ENCODE measurements around the gene ABI3BP.

The ABI3BP gene

DNA sequence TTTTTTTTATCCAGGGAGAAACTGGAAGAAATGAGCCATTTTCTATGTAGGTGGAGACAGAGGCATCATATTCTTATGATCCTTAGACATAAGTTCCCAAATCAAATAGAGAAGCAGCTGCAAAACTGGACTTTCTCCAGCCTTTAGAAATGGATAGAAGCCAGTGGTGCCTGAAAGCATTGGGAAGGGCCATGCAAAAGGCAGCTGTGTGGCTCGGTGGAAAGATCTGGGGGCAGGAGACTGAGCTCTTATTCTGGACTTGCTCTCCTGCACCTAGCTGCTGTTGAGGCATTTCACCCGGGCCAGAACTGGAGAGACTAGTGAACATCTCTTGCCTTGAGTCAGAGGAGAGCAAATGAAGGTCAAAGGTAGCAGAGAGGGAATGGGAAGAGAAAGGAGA lies 210.9 kb downstream of the ABI3BP start:
- no peak overlapping the region for H3K4me3 ChIP-seq (ENCODE audit: low read depth, low read length)
- TF ChIP-seq, protein P1, sequence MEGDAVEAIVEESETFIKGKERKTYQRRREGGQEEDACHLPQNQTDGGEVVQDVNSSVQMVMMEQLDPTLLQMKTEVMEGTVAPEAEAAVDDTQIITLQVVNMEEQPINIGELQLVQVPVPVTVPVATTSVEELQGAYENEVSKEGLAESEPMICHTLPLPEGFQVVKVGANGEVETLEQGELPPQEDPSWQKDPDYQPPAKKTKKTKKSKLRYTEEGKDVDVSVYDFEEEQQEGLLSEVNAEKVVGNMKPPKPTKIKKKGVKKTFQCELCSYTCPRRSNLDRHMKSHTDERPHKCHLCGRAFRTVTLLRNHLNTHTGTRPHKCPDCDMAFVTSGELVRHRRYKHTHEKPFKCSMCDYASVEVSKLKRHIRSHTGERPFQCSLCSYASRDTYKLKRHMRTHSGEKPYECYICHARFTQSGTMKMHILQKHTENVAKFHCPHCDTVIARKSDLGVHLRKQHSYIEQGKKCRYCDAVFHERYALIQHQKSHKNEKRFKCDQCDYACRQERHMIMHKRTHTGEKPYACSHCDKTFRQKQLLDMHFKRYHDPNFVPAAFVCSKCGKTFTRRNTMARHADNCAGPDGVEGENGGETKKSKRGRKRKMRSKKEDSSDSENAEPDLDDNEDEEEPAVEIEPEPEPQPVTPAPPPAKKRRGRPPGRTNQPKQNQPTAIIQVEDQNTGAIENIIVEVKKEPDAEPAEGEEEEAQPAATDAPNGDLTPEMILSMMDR (IDR thresholded peaks at IDR 0.05; ENCODE audit: borderline replicate concordance, insufficient read depth, low read depth, low read length) = no peak

DNA sequence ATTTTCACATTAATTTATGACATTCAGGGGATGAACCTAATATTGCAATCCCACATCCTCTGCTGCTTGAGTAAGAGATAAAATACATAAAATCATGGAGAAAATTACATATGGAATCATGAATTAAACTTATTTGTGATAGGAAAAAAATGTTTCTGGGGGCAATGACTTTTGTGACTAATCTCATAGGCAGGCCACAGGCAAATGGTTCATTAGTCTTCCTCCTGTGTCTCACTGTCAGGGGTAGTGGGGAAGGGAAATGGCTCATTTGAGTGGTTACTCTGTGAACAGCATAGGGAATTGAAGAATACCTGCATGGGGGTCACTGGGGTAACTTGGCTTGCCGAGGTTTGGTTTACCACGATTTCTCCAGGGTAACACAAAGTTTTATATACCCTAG lies 211.9 kb downstream of the ABI3BP start:
- H3K4me3 ChIP-seq (ENCODE audit: low read depth, low read length) = no peak overlapping the region
- TF ChIP-seq, protein P1 (IDR thresholded peaks at IDR 0.05; ENCODE audit: borderline replicate concordance, insufficient read depth, low read depth, low read length) = no peak

DNA sequence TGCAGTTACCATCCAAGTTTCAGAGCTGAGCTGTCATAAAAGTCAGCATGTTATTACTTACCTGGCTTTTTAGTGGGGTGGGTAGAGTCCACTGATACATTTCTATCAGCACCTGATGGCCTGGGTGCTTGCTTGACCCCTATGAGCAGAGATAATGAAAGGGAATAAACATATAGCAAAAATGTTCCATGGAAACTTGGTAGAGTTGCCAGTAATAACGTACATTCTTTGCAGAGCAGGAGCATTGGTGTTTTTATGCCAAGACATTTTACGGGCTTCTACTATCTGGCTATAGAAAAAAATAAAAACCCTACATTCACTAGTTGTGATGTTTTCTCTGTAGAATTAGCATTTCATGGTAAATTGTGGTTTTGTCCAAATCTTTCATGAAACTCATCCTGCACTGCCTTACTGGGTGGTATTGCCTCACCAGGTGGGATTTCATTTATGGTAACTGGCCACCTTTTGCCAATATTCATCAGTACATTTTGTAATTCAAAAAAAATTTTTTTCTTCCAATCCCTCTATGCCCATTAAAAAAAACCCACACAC lies 213.1 kb downstream of the ABI3BP start:
- H3K4me3 ChIP-seq (ENCODE audit: low read depth, low read length) = no peak overlapping the region
- TF ChIP-seq, protein P1 (IDR thresholded peaks at IDR 0.05; ENCODE audit: borderline replicate concordance, insufficient read depth, low read depth, low read length) = no peak

DNA sequence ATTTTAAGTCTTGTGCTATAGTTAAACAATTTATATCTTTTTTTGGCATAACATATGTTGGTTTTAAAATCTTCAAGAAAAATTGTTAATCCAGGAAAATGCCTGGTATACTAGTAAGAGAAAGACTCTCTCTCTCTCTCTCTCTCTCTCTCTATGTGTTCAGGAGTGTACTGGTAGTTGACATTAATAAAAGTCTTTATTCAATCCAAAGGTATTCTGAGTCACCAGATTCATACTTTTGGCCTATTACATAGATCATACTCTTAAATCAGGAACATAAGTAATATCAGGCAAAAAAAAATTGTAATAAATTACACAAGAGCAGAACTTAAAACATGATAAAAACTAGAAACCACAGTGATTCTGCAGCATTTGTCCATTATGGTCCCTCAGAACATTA lies 213.7 kb downstream of the ABI3BP start:
- no peak overlapping the region for H3K4me3 ChIP-seq (ENCODE audit: low read depth, low read length)
- TF ChIP-seq, protein P1 (IDR thresholded peaks at IDR 0.05; ENCODE audit: borderline replicate concordance, insufficient read depth, low read depth, low read length) = no peak

DNA sequence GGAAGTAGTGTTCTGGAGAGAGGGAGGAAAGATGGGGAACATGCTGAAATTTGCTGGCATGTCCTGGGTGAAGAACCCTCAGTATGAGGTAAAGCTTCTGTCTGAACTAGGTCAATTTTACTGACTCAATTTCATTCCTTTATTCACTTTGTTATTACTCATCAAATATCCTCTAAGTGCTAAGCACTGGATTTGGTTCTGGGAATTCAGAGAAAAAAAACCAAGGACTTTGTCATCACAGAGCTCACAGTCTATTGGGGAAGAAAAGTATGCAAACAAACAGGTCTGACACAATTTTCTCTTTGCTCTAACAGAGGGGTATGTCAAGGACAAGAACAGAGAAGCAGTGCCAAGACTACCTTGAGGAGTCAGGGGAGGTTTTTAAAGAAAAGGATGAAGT lies 215.9 kb downstream of the ABI3BP start:
- no peak overlapping the region for H3K4me3 ChIP-seq (ENCODE audit: low read depth, low read length)
- TF ChIP-seq, protein P1 (IDR thresholded peaks at IDR 0.05; ENCODE audit: borderline replicate concordance, insufficient read depth, low read depth, low read length) = no peak

DNA sequence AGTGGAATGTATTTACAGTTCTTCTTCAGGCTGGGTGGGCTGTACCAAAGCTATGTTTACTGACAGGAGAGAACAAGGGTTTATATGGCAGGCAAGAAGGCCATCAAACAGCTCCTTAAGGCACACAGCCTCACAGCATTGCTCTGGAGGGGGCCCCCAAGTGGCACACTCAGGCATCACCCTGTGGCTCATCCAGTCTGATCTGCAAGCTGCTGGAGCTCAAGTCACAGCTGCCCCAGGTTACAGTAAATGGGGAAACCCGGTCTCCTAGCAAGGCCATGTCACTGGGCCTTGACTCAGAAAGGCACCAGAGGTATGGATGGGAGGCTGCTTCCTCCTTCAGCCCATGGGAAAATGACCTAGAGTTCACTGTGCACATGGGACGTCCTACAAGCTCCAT lies 216.5 kb downstream of the ABI3BP start:
- H3K4me3 ChIP-seq (ENCODE audit: low read depth, low read length) = no peak overlapping the region
- TF ChIP-seq, protein P1 (IDR thresholded peaks at IDR 0.05; ENCODE audit: borderline replicate concordance, insufficient read depth, low read depth, low read length) = 0 out of 2 replicates have a peak, but pooled peaks have one; percentile 24

- no peak overlapping the region for H3K4me3 ChIP-seq (ENCODE audit: low read depth, low read length)
- TF ChIP-seq, protein P1 (IDR thresholded peaks at IDR 0.05; ENCODE audit: borderline replicate concordance, insufficient read depth, low read depth, low read length) = no peak
These were observed 217.0 kb downstream of the ABI3BP start for GRCh38 chr3:100776097-100776729.
